ENCODE measurements around the gene CEP72.

DNA sequence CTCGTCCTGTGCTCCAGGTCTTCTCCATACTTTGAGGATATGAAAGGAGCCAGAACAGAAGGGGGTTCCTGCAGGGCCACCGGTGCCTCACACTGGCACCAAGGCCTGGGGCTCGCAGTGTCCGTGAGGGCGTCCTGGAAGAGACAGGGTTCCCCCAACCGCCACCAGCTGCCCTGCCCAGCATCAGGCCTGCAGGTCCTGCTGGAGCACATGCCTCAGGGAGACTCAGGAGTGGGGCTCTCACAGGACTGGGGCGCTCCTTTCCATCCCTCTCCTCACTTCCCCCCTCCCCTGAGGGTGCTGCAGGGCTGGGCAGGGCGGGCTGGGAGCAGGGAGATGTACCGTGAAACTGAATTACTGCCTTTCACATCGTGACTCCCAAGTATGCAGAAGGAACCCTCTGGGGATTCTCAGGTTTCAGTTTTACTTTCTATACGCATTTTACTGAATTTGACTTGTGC is 31.7 kb downstream of the CEP72 start:
- TF ChIP-seq CTCF (IDR thresholded peaks at IDR 0.05; ENCODE audit: low read depth, low read length, poor library complexity, severe bottlenecking), result no peak
- TF ChIP-seq EZH2phosphoT487 (IDR thresholded peaks at IDR 0.05; ENCODE audit: borderline replicate concordance, low read length), result no peak
